ENCODE data around the gene MAPK12. TPM values are rescaled to one million over a fixed set of nuclear protein-coding genes. Genes with fewer than 3 reads are reported as not detected.

The MAPK12 gene
- total and polyA plus RNA-seq, 8 donors, result 4.7 to 49.6 (median 8.2) TPM

DNA sequence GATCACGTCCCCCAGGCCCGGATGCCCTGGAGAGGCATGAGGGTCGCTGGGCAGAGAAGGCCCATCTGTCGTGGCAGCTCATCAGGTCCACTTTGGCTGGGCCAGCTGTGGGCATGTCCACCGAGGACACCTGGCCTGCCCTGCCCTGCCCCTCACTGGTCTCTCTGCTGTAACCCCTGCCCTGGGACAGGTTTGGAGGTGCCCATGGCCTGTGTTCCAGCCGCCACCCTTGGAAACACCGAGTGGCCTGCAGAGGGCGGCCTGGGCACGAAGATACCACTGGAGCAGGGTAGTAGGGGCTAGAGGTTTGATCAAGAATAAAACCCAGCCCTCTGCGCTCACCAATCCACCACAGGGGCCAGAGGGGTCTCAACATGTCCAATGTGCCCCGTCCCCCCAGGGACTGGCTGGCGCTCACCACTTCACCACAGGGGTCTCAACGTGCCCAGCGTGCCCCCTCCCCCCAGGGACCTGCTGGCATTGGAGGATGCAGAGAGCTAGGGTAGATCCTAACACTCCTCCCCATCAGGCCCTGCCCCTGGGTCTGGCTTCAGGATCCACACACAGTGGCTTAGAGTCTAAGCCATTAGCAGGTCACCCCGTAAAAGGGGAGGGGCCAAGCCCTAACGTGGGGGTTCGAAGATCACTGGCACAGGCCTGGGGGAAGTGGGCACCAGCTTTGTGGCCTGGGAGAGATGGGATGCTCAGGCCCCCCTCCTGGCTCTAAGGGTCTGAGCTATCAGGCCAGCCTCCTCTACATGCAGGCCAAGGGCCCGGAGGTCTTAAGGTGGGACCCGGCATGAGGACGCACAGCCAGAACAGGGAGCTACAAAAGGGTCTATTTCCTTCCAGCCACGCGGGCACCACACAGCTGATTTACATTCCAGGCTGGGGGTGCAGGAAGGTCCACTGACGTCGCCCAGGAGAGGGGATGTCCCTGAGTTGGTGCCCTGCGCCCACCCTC is 9.1 kb downstream of the MAPK12 start:
- peaks cover 0 to 18% (median 9%) of the 10 kb centered on the region in 4 donors for H3K36me3 ChIP-seq
- 42 to 90% (median 47%) methylated on average over 5 to 25 of the region's 25 CpGs for WGBS, 5 donors
- peak overlapping the region; percentile 62 to 78 (median 66) for H3K4me3 ChIP-seq
- H3K27ac ChIP-seq, result peak overlapping the region; percentile 71 to 84 (median 83)
- H3K9me3 ChIP-seq, result no peaks in the 10 kb centered on the region
- H3K4me1 ChIP-seq, result peaks cover 32 to 57% (median 54%) of the 10 kb centered on the region in 4 donors
- TF ChIP-seq EP300 (IDR thresholded peaks at IDR 0.05) (no peak), POLR2A (IDR thresholded peaks at IDR 0.05) (no peak), POLR2AphosphoS5 (IDR thresholded peaks at IDR 0.05) (peak in 1 of 3 donors; percentile 50), CTCF (IDR thresholded peaks at IDR 0.05) (peak in 5 of 7 experiments; percentile 44 to 75 (median 71))
- H3K27me3 ChIP-seq, result peaks cover 0 to under 1% (median 0%) of the 10 kb centered on the region in 3 donors
- intact Hi-C loops (cut with DNase I; ENCODE audit: low total_unique reads), result loop anchor here (10.0 kb wide), 1 partner anchor 252 kb away; the partner anchor contains the start of genes LMF2 and NCAPH2
- DNase-seq, result peak; percentile 84 to 89

DNA sequence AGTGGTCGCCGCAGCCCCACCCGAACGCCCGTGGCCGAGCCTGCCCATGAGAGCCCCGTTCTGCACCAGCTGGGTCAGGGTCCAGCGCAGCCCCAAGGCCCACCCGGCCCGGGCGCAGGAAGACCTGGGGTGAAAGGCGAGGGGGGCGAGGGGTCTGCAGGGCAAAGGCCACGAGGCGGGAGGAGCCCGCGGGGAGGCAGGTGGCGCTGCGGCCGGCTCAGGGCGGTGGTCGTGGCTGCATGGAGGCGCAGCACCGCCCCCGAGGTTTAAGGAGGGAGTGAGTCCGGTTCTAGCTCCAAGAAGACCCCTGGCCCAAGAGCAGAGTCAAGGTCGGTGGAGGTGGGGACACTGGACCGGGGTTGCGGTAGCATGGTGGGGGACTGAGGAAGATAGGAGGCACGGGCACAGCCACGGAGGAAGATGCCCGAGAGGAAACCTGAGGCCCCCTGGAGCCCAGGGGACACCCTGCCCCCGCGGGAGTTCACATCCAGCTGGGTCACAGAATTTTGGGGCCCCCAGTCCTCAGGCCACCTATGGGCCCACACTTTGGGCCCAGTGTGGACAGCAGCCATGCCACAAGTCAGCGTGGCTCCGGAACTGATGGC is 9.9 kb downstream of the MAPK12 start:
- 8 to 23% (median 10%) methylated on average over 15 to 36 of the region's 36 CpGs for WGBS, 5 donors
- H3K9me3 ChIP-seq, result no peaks in the 10 kb centered on the region
- intact Hi-C loops (cut with DNase I; ENCODE audit: low total_unique reads), result loop anchor here (10.0 kb wide), 1 partner anchor 253 kb away; the partner anchor contains the start of genes LMF2 and NCAPH2
- H3K27me3 ChIP-seq, result no peaks in the 10 kb centered on the region
- peaks cover 32 to 58% (median 54%) of the 10 kb centered on the region in 4 donors for H3K4me1 ChIP-seq
- peaks cover 3 to 24% (median 15%) of the 10 kb centered on the region in 4 donors for H3K36me3 ChIP-seq
- DNase-seq, result no peak
- peak overlapping the region; percentile 71 to 84 (median 83) for H3K27ac ChIP-seq
- no peak for TF ChIP-seq CTCF (IDR thresholded peaks at IDR 0.05)
- no peak for TF ChIP-seq POLR2A (IDR thresholded peaks at IDR 0.05)
- TF ChIP-seq POLR2AphosphoS5 (IDR thresholded peaks at IDR 0.05), result no peak
- TF ChIP-seq EP300 (IDR thresholded peaks at IDR 0.05), result no peak
- H3K4me3 ChIP-seq, result peak overlapping the region; percentile 62 to 78 (median 66)

- Histone ChIP-seq H3K27me3 (no peaks in the 10 kb centered on the region), H3K4me3 (peak within 1 kb of the TSS; percentile 62 to 78 (median 66)), H3K27ac (peak within 1 kb of the TSS; percentile 71 to 84 (median 83)), H3K4me1 (peaks cover 34 to 65% (median 60%) of the 10 kb centered on the region in 4 donors), H3K36me3 (peaks cover 11 to 31% (median 21%) of the 10 kb centered on the region in 4 donors), H3K9me3 (no peaks in the 10 kb centered on the region)
- TF ChIP-seq POLR2AphosphoS5 (IDR thresholded peaks at IDR 0.05) (peak; percentile 19 to 79 (median 57)), EP300 (IDR thresholded peaks at IDR 0.05) (no peak)
- DNase-seq, result peak; percentile 90 to 95
- 0 to 1% (median 1%) methylated on average over 19 to 81 of the region's 81 CpGs for WGBS, 5 donors
- intact Hi-C loops (cut with DNase I; ENCODE audit: low total_unique reads), result loop anchor here (10.0 kb wide), 1 partner anchor 254 kb away; the partner anchor contains the start of genes LMF2 and NCAPH2
Observed at GRCh38 chr22:50250555-50251476, 10.7 kb downstream of the MAPK12 start, which contains the start of gene HDAC10. Gene HDAC10 (minus strand): TSS chr22:50251265. CDS start chr22:50251032, 233 bp downstream.

DNA sequence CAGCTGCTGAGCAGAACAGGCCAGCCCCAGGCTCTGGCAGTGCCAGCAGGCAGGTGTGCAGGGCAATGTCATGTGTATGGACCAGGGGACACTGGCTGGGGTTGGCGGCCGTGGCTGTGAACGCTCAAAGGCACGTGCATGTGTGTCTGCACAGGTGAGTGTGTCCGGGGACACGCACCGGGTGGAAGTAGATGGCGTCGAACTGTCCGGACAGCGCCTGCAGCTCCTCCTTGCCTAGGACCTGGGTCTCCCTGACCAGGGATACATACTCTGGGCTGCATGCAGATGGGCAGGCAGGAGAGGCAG is 11.3 kb downstream of the MAPK12 start:
- Histone ChIP-seq H3K4me1 (peaks cover 39 to 71% (median 66%) of the 10 kb centered on the region in 4 donors), H3K9me3 (no peaks in the 10 kb centered on the region), H3K36me3 (peaks cover 11 to 26% (median 18%) of the 10 kb centered on the region in 4 donors), H3K27ac (peak overlapping the region in 3 of 5 donors; percentile 71 to 84 (median 81)), H3K27me3 (no peaks in the 10 kb centered on the region), H3K4me3 (peak overlapping the region; percentile 62 to 78 (median 66))
- 34 to 57% (median 47%) methylated on average over 9 to 11 of the region's 11 CpGs for WGBS, 5 donors
- TF ChIP-seq POLR2A (IDR thresholded peaks at IDR 0.05) (no peak), EP300 (IDR thresholded peaks at IDR 0.05) (no peak), CTCF (IDR thresholded peaks at IDR 0.05) (no peak), POLR2AphosphoS5 (IDR thresholded peaks at IDR 0.05) (no peak)
- intact Hi-C loops (cut with DNase I; ENCODE audit: low total_unique reads), result loop anchor here (10.0 kb wide), 1 partner anchor 255 kb away; the partner anchor contains the start of genes LMF2 and NCAPH2
- DNase-seq, result no peak
